RPMI7951 (cell line): ENCODE measurements around the gene SEMA3C. TPM values are rescaled to one million over a fixed set of nuclear protein-coding genes. Genes with fewer than 3 reads are reported as not detected.

Experiments
- DNase-seq: peaks from one replicate; pipeline ENCODE4 v3.0.0-alpha.2; 2012; ENCODE audit warnings: low read depth
- total RNA-seq: library from RNA; depleted of rRNA; stranded (reverse); fragments of >200 nt; shearing (Covaris generic); gene quantifications from 2 replicates; pipeline ENCODE4 v1.2.3, GENCODE V29; 2014

The SEMA3C gene
- total RNA-seq, 1 experiment from 2014 or later = 119 TPM

DNA sequence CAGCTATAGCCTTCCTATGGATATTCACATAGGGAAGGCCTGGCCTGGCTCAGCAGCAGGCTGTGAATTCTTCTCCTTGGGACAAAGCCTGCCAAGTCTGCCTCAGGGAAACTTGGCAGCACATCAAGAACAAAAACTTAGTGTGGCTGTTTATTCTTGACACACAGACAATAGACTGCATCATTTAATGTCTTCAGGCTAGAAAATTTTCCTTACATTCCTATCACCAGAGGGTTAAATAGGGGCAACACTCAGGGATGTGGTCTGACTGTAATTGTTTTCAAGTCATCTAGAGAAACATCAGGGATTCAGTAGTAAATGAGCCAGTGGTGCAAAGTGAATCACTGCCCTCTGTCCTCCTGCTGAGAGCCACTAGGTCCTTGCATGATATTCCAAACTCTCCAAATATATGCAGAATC lies 137.3 kb downstream of the SEMA3C start:
- DNase-seq = peak; percentile 98

- DNase-seq = peak; percentile 26
Observed at GRCh38 chr7:80781146-80781545, 137.7 kb downstream of the SEMA3C start.

- no peak for DNase-seq
Observed at GRCh38 chr7:80779456-80779855, 139.4 kb downstream of the SEMA3C start.

- DNase-seq = no peak
Observed at GRCh38 chr7:80775897-80776296, 143.0 kb downstream of the SEMA3C start.

- DNase-seq = no peak
Observed at GRCh38 chr7:80775482-80775881, 143.4 kb downstream of the SEMA3C start.

GRCh38 chr7:80774843-80775242 lies 144.0 kb downstream of the SEMA3C start:
- no peak for DNase-seq

GRCh38 chr7:80773787-80774508 lies 144.9 kb downstream of the SEMA3C start:
- no peak for DNase-seq

GRCh38 chr7:80772347-80772993 lies 146.4 kb downstream of the SEMA3C start:
- DNase-seq = no peak

GRCh38 chr7:80771523-80771922 lies 147.3 kb downstream of the SEMA3C start:
- no peak for DNase-seq

DNA sequence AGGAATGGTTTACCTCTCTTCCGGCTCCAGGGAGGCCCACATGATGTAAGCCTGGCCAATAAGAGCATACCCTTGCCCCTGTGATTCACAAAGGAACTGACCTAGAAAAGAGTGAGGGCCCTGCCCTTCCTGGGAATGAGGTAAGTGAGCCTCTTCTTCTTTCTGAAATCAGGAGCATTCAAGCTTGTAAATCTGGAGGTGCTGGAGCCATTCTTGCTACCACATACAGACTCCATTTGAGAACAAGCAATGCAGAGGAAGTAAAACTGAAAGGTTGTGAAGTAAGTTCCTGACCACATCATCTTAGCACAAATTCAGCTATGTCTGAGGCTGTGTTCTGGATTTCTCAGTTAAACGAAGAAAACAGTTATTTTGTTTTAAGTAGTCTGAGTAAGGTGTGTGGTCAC lies 148.2 kb downstream of the SEMA3C start:
- no peak for DNase-seq

GRCh38 chr7:80770061-80770460 lies 148.8 kb downstream of the SEMA3C start:
- no peak for DNase-seq

DNA sequence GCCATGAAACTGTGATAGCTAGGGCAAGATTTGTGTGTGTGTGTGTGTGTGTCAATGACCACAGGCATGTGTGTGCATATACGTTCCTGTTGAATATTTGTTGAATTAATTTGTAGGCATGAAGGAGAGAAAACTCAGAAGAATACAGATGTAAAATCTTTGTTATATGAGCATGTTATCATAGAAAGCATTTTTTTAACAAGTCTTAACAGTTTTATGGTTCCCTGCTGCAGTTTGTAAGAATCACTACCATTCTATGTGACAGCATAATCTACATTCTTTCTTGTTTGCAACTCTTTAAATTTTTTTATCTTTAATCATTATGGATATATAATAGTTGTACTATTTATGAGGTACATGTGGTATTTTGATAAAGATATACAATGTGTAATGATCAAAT lies 150.1 kb downstream of the SEMA3C start:
- DNase-seq = no peak

DNA sequence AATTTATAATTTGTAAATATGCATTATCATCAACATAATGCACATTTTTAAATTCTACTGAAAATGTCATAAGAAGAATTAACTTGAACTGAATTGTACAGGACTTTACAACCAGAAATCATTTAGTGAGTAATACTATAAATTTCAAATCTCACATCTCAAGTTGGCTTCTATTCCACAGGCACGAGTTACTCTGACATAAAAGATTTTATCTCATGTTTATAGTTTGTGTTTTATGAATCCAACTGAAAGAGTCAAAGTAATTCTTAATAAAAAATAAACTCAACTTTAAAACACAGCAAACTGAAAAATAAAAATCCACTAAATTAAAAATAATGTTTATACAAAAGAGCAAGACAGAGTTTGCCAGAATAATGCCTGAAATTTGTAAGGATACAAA lies 151.2 kb downstream of the SEMA3C start:
- DNase-seq = no peak

- DNase-seq = no peak
Observed at GRCh38 chr7:80766724-80767123, 152.1 kb downstream of the SEMA3C start.

DNA sequence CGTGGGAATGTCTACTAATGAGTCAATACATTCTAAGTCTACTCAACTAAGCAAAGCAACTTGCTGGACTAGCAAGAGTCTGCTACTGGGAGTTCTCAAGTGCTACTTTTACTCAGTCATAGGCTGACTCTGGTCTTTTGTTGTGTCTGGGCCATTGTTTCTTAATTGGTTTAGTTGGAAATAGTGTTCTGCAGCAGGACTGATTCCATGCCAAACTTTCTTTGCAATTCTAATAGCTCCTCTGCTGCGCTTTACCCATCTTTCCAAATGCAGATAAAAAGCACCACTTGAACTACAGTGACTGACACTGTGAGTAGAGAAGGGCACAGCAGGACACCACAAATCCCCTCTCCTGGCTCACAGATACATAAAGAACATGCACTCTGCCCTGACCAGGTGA lies 154.7 kb downstream of the SEMA3C start:
- DNase-seq = no peak

DNA sequence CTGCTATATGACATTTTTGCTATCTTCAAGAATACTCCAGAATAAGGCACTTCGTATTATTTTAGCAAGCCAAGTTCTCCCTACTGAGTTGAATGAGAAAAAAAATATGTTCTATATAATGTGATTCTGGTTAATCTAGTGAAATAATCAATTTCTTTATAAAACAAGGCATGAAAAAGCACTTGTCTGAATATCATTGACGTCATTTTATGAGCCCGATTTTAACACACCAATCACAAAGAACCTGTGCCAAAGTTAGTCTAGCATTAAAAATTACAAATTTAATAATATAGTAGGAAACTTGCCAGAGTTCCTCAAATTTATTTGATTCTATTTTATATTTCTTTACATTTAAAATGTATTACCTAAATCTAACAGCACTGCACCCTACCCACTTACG lies 155.1 kb downstream of the SEMA3C start:
- no peak for DNase-seq

DNA sequence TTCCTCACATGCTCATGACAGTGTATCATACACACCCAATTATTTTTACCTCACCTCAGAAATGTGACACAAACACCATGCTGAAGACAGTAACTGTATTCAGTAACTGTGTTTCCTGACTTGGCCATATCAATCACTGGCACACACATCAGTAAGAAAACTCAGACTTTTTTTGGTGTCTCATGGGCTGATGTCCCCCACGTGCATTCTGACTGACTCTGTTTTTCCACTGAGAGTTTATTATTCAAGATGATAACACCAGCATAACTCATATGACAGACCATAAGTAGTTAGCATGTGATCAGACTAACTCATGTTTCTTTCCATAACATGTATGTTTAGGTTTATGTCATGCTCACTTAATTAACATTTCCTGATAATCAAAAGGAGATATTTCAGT lies 155.6 kb downstream of the SEMA3C start:
- no peak for DNase-seq

DNA sequence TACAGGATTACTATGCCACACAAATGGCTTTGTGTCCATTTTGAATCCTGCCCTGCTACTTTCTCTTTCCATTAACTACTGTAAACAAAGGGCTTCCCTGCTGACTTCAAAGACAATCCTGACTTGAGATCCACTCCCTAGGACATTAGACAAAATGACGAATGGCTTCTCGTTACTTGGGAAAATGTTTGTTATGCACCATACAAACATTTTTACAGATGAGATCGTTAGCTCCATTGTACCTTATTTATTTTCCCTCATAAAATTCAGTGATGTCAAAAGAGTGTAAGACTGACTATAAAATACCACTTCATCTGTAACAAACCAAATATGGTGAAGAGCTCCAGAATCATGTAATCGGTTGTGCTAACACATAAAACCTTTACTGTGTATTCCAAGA lies 158.6 kb downstream of the SEMA3C start:
- peak; percentile 37 for DNase-seq

DNA sequence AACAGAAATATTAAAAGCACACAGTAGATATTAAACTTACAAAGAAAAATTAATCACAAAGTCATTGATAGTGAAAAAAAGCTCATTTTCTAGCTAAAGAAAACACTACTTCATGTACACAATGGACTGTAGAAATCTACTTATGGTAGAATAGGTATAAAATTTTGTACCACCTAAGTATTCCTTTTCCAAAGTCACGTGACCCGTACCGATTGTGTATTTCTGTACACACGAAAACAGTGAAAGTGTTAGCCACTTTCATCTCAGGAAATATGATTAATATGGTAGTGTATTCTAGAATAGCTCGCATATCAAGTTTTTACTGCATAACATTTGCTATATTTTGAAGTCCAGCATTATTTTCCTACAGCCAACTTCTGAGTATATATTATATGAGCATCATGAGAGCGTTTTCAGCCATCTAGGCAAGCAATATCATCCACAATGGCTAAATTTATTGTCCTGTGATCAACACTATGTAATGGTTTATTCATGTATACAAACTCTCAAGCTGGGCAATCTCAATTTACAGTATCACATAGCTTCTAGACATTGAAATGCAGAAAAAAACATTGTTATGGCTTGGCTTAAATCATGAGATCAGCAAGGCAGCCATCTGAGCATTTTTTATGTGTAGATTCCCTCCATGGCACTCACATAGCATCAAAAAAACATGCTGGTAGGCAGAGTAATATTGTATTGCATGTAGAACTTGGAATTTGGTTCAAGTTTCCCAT lies 165.7 kb downstream of the SEMA3C start:
- no peak for DNase-seq

- no peak for DNase-seq
Observed at GRCh38 chr7:80749270-80749669, 169.6 kb downstream of the SEMA3C start.

GRCh38 chr7:80748363-80749042 lies 170.3 kb downstream of the SEMA3C start:
- DNase-seq = no peak
